ENCODE results near the gene PLXDC1. TPM values are rescaled to one million over a fixed set of nuclear protein-coding genes. Genes with fewer than 3 reads are reported as not detected.

The PLXDC1 gene
- total and polyA plus RNA-seq, 2 of the 13 experiments (the other 11 are each of a cell fraction or from before 2014, with no cell fraction given), result not detected

GRCh38 chr17:39200070-39200879 lies 48.8 kb upstream of the PLXDC1 start, which contains the start of gene RPL19 (continued):
- TF ChIP-seq ZNF674 (CRISPR knock-in tag; IDR thresholded peaks at IDR 0.05; ENCODE audit: low read depth), result peak; percentile 88
- peak; percentile 91 for TF ChIP-seq CCDC6 (CRISPR knock-in tag; IDR thresholded peaks at IDR 0.05)
- TF ChIP-seq ZNF496 (CRISPR knock-in tag; IDR thresholded peaks at IDR 0.05; ENCODE audit: insufficient replicate concordance), result no peak
- TF ChIP-seq ZBTB8A (CRISPR knock-in tag; IDR thresholded peaks at IDR 0.05; ENCODE audit: borderline replicate concordance, low read depth), result no peak
- TF ChIP-seq MXI1 (IDR thresholded peaks at IDR 0.05; ENCODE audit: borderline replicate concordance, low read depth, low read length), result peak; percentile 88; the same call in 2 of the 3 replicates
- no peak for TF ChIP-seq SRSF9 (IDR thresholded peaks at IDR 0.05; ENCODE audit: borderline replicate concordance, insufficient read depth, low read depth, low read length, poor library complexity, severe bottlenecking)
- TF ChIP-seq ZNF841 (CRISPR knock-in tag; IDR thresholded peaks at IDR 0.05; ENCODE audit: borderline replicate concordance), result no peak
- TF ChIP-seq E2F5 (CRISPR knock-in tag; conservative IDR thresholded peaks at IDR 0.05), result peak; percentile 33; the same call in 1 of the 2 replicates
- TF ChIP-seq NBN (conservative IDR thresholded peaks at IDR 0.05), result no peak
- no peak for TF ChIP-seq ZNF597 (CRISPR knock-in tag; IDR thresholded peaks at IDR 0.05)
- TF ChIP-seq ZNF121 (CRISPR knock-in tag; IDR thresholded peaks at IDR 0.05), result no peak
- TF ChIP-seq ZNF546 (CRISPR knock-in tag; conservative IDR thresholded peaks at IDR 0.05), result peak; percentile 71; the same call in 1 of the 2 replicates
- TF ChIP-seq HDAC2 (CRISPR knock-in tag; IDR thresholded peaks at IDR 0.05), result peak; percentile 43
- TF ChIP-seq GTF2F1 (IDR thresholded peaks at IDR 0.05; ENCODE audit: low read length), result peak; percentile 92
- TF ChIP-seq NR0B2 (CRISPR knock-in tag; IDR thresholded peaks at IDR 0.05), result peak; percentile 72; the same call in 1 of the 2 replicates
- no peak for TF ChIP-seq HOXA7 (CRISPR knock-in tag; IDR thresholded peaks at IDR 0.05)
- 0 out of 2 replicates have a peak, but pooled peaks have one; percentile 16 for TF ChIP-seq HDAC1 (CRISPR knock-in tag; IDR thresholded peaks at IDR 0.05)
- TF ChIP-seq ZNF512B (CRISPR knock-in tag; IDR thresholded peaks at IDR 0.05; ENCODE audit: borderline replicate concordance), result peak; percentile 28; the same call in 1 of the 2 replicates
- TF ChIP-seq ZNF543 (CRISPR knock-in tag; IDR thresholded peaks at IDR 0.05), result 0 out of 2 replicates have a peak, but pooled peaks have one; percentile 87
- TF ChIP-seq MAF1 (CRISPR knock-in tag; IDR thresholded peaks at IDR 0.05; ENCODE audit: borderline replicate concordance), result 0 out of 2 replicates have a peak, but pooled peaks have one; percentile 63
- peak; percentile 82 for TF ChIP-seq ZNF788 (CRISPR knock-in tag; IDR thresholded peaks at IDR 0.05; ENCODE audit: borderline replicate concordance)
- TF ChIP-seq FOXC1 (CRISPR knock-in tag; IDR thresholded peaks at IDR 0.05; ENCODE audit: borderline replicate concordance), result peak; percentile 95
- no peak for TF ChIP-seq ZNF292 (CRISPR knock-in tag; IDR thresholded peaks at IDR 0.05; ENCODE audit: borderline replicate concordance, low read depth)
- peak; percentile 93 for TF ChIP-seq TGIF2 (CRISPR knock-in tag; IDR thresholded peaks at IDR 0.05)
